Activated CD4-positive, alpha-beta T cell treated with anti-CD3 and anti-CD28 coated beads, Interleukin-2, amount 10 ng/mL, durations not matched to agents 24 days and 14 days (primary cell): ENCODE measurements around the gene SYCP3. TPM values are rescaled to one million over a fixed set of nuclear protein-coding genes. Genes with fewer than 3 reads are reported as not detected.
A peak's percentile ranks its signal among the peaks of the same experiment; 100 is the strongest.

Experiments used
- DNase-seq: peaks from one replicate; pipeline ENCODE4 v3.0.0; 2022
- H3K27ac Mint-ChIP-seq: one replicate; pipeline ENCODE4 v1.8.0; 2022; ENCODE audit warnings: mild to moderate bottlenecking, mixed read lengths
- H3K27me3 Mint-ChIP-seq: one replicate; pipeline ENCODE4 v1.8.0; 2022; ENCODE audit warnings: mixed read lengths
- H3K36me3 Mint-ChIP-seq: one replicate; pipeline ENCODE4 v1.8.0; 2022; ENCODE audit warnings: low read depth, mild to moderate bottlenecking, mixed read lengths
- H3K4me1 Mint-ChIP-seq: one replicate; pipeline ENCODE4 v1.8.0; 2021; ENCODE audit warnings: mixed read lengths
- H3K4me3 Mint-ChIP-seq: one replicate; pipeline ENCODE4 v1.8.0; 2022; ENCODE audit warnings: mild to moderate bottlenecking, moderate library complexity, mixed read lengths
- H3K9me3 Mint-ChIP-seq: one replicate; pipeline ENCODE4 v1.8.0; 2021; ENCODE audit warnings: mixed read lengths
- intact Hi-C: fragments of 100-400 bp; cut with micrococcal nuclease; formaldehyde crosslinking; loops from one replicate; pipeline ENCODE4 v1.15.1; 2023
- total RNA-seq: library from RNA; stranded (reverse); gene quantifications from 2 replicates; pipeline ENCODE4 v1.2.3, GENCODE V29; 2022

The SYCP3 gene
- 0.44 and 0.50 TPM in 2 replicates for total RNA-seq

GRCh38 chr12:101738920-101739665 is at the start of gene SYCP3:
Gene SYCP3 (minus strand): TSS chr12:101739462. CDS start chr12:101737935, 1,527 bp downstream.
- Mint-ChIP-seq H3K4me1 (peaks cover 4% of the 10 kb centered on the region), H3K27ac (no peak within 1 kb of the TSS), H3K27me3 (no peaks in the 10 kb centered on the region), H3K4me3 (no peak within 1 kb of the TSS), H3K9me3 (no peaks in the 10 kb centered on the region), H3K36me3 (peaks cover 10% of the 10 kb centered on the region)
- intact Hi-C loops = no loop called here
- DNase-seq = no peak

GRCh38 chr12:101785671-101786070 is 46.4 kb upstream of the SYCP3 start:
- no peaks in the 10 kb centered on the region for H3K27me3 Mint-ChIP-seq
- no peak overlapping the region for H3K4me3 Mint-ChIP-seq
- H3K4me1 Mint-ChIP-seq = peaks cover 28% of the 10 kb centered on the region
- no peaks in the 10 kb centered on the region for H3K9me3 Mint-ChIP-seq
- DNase-seq = no peak
- H3K27ac Mint-ChIP-seq = no peak overlapping the region
- intact Hi-C loops = no loop called here
- peaks cover 52% of the 10 kb centered on the region for H3K36me3 Mint-ChIP-seq

GRCh38 chr12:101784376-101784775 is 45.1 kb upstream of the SYCP3 start:
- H3K9me3 Mint-ChIP-seq = no peaks in the 10 kb centered on the region
- no peak overlapping the region for H3K4me3 Mint-ChIP-seq
- H3K4me1 Mint-ChIP-seq = peaks cover 29% of the 10 kb centered on the region
- H3K27me3 Mint-ChIP-seq = no peaks in the 10 kb centered on the region
- no peak overlapping the region for H3K27ac Mint-ChIP-seq
- intact Hi-C loops = no loop called here
- peaks cover 51% of the 10 kb centered on the region for H3K36me3 Mint-ChIP-seq
- no peak for DNase-seq

- no peaks in the 10 kb centered on the region for H3K9me3 Mint-ChIP-seq
- H3K36me3 Mint-ChIP-seq = peaks cover 48% of the 10 kb centered on the region
- intact Hi-C loops = loop anchor here (2.0 kb wide), 1 partner anchor 47 kb away; the partner anchor contains the start of gene GNPTAB
- DNase-seq = no peak
- H3K4me3 Mint-ChIP-seq = no peak overlapping the region
- peaks cover 31% of the 10 kb centered on the region for H3K4me1 Mint-ChIP-seq
- no peaks in the 10 kb centered on the region for H3K27me3 Mint-ChIP-seq
- H3K27ac Mint-ChIP-seq = no peak overlapping the region
These were observed 44.6 kb upstream of the SYCP3 start for GRCh38 chr12:101783838-101784237.

- Mint-ChIP-seq H3K27ac (peak overlapping the region; percentile 91), H3K4me3 (no peak overlapping the region), H3K9me3 (no peaks in the 10 kb centered on the region), H3K27me3 (no peaks in the 10 kb centered on the region), H3K36me3 (peaks cover 48% of the 10 kb centered on the region), H3K4me1 (peaks cover 31% of the 10 kb centered on the region)
- intact Hi-C loops = loop anchor here (2.0 kb wide), 1 partner anchor 48 kb away; the partner anchor contains the start of gene GNPTAB
- DNase-seq = no peak
These were observed 43.9 kb upstream of the SYCP3 start for GRCh38 chr12:101783150-101783549.

- H3K27ac Mint-ChIP-seq = peak overlapping the region; percentile 91
- H3K36me3 Mint-ChIP-seq = peaks cover 46% of the 10 kb centered on the region
- no peaks in the 10 kb centered on the region for H3K27me3 Mint-ChIP-seq
- intact Hi-C loops = loop anchor here (1.0 to 2.0 kb wide), 3 partner anchors 11 to 48 kb away; partner anchors contain the start of gene GNPTAB
- no peak for DNase-seq
- no peaks in the 10 kb centered on the region for H3K9me3 Mint-ChIP-seq
- peaks cover 31% of the 10 kb centered on the region for H3K4me1 Mint-ChIP-seq
- H3K4me3 Mint-ChIP-seq = peak overlapping the region; percentile 9
These were observed 43.0 kb upstream of the SYCP3 start for GRCh38 chr12:101782273-101782731.

- intact Hi-C loops = loop anchor here (1.0 to 2.0 kb wide), 3 partner anchors 11 to 49 kb away; partner anchors contain the start of gene GNPTAB
These were observed 42.6 kb upstream of the SYCP3 start for GRCh38 chr12:101781834-101782233.

GRCh38 chr12:101780599-101780998 is 41.3 kb upstream of the SYCP3 start:
- DNase-seq = no peak
- Mint-ChIP-seq H3K4me1 (peaks cover 34% of the 10 kb centered on the region), H3K36me3 (peaks cover 51% of the 10 kb centered on the region), H3K4me3 (peak overlapping the region; percentile 5), H3K9me3 (no peaks in the 10 kb centered on the region), H3K27me3 (no peaks in the 10 kb centered on the region), H3K27ac (peak overlapping the region; percentile 88)
- intact Hi-C loops = no loop called here

More at GRCh38 chr12:101781834-101782233, 42.6 kb upstream of the SYCP3 start:
- Mint-ChIP-seq H3K36me3 (peaks cover 49% of the 10 kb centered on the region), H3K4me1 (peaks cover 31% of the 10 kb centered on the region), H3K4me3 (peak overlapping the region; percentile 28), H3K27ac (peak overlapping the region; percentile 88), H3K27me3 (no peaks in the 10 kb centered on the region), H3K9me3 (no peaks in the 10 kb centered on the region)
- no peak for DNase-seq

GRCh38 chr12:101779626-101780025 is 40.4 kb upstream of the SYCP3 start:
- peaks cover 46% of the 10 kb centered on the region for H3K36me3 Mint-ChIP-seq
- DNase-seq = no peak
- H3K4me1 Mint-ChIP-seq = peaks cover 34% of the 10 kb centered on the region
- no peak overlapping the region for H3K27ac Mint-ChIP-seq
- no peaks in the 10 kb centered on the region for H3K27me3 Mint-ChIP-seq
- intact Hi-C loops = no loop called here
- no peak overlapping the region for H3K4me3 Mint-ChIP-seq
- no peaks in the 10 kb centered on the region for H3K9me3 Mint-ChIP-seq

GRCh38 chr12:101779200-101779599 is 39.9 kb upstream of the SYCP3 start:
- H3K4me3 Mint-ChIP-seq = no peak overlapping the region
- no peaks in the 10 kb centered on the region for H3K9me3 Mint-ChIP-seq
- DNase-seq = no peak
- intact Hi-C loops = no loop called here
- H3K27ac Mint-ChIP-seq = no peak overlapping the region
- peaks cover 34% of the 10 kb centered on the region for H3K4me1 Mint-ChIP-seq
- H3K36me3 Mint-ChIP-seq = peaks cover 42% of the 10 kb centered on the region
- H3K27me3 Mint-ChIP-seq = no peaks in the 10 kb centered on the region

- Mint-ChIP-seq H3K4me1 (peaks cover 36% of the 10 kb centered on the region), H3K27ac (no peak overlapping the region), H3K9me3 (no peaks in the 10 kb centered on the region), H3K27me3 (no peaks in the 10 kb centered on the region), H3K36me3 (peaks cover 35% of the 10 kb centered on the region), H3K4me3 (no peak overlapping the region)
- DNase-seq = no peak
- intact Hi-C loops = no loop called here
These were observed 38.7 kb upstream of the SYCP3 start for GRCh38 chr12:101777978-101778377.

- no peaks in the 10 kb centered on the region for H3K27me3 Mint-ChIP-seq
- H3K27ac Mint-ChIP-seq = peak overlapping the region; percentile 7
- no peak overlapping the region for H3K4me3 Mint-ChIP-seq
- intact Hi-C loops = no loop called here
- DNase-seq = no peak
- peaks cover 32% of the 10 kb centered on the region for H3K4me1 Mint-ChIP-seq
- H3K9me3 Mint-ChIP-seq = no peaks in the 10 kb centered on the region
- H3K36me3 Mint-ChIP-seq = peaks cover 32% of the 10 kb centered on the region
These were observed 38.2 kb upstream of the SYCP3 start for GRCh38 chr12:101777485-101777884.

GRCh38 chr12:101775816-101776215 is 36.6 kb upstream of the SYCP3 start:
- Mint-ChIP-seq H3K27ac (no peak overlapping the region), H3K4me1 (peaks cover 30% of the 10 kb centered on the region), H3K9me3 (no peaks in the 10 kb centered on the region), H3K4me3 (no peak overlapping the region), H3K27me3 (no peaks in the 10 kb centered on the region), H3K36me3 (peaks cover 31% of the 10 kb centered on the region)
- DNase-seq = no peak
- intact Hi-C loops = no loop called here

- DNase-seq = peak; percentile 89
These were observed 34.4 kb upstream of the SYCP3 start for GRCh38 chr12:101773650-101774162.

More at GRCh38 chr12:101773650-101774162, 34.4 kb upstream of the SYCP3 start:
- no peak overlapping the region for H3K4me3 Mint-ChIP-seq
- intact Hi-C loops = loop anchor here (1.0 to 2.0 kb wide), 3 partner anchors 58 to 359 kb away; no protein-coding TSS in a partner anchor
- no peak overlapping the region for H3K27ac Mint-ChIP-seq
- no peaks in the 10 kb centered on the region for H3K27me3 Mint-ChIP-seq
- peaks cover 29% of the 10 kb centered on the region for H3K36me3 Mint-ChIP-seq
- H3K9me3 Mint-ChIP-seq = no peaks in the 10 kb centered on the region
- peaks cover 24% of the 10 kb centered on the region for H3K4me1 Mint-ChIP-seq
